Ammon's horn (tissue), 1 donor: Measurements from ENCODE around the gene SYNPO2L.
"Not testable (repeated sequence)": the region's sequence is repeated elsewhere in the genome, so short reads cannot be mapped to it uniquely, and the experiment has no call there.

ENCODE experiments used
- DNase-seq: peaks from one replicate; pipeline ENCODE4 v3.0.0-alpha.2; 2016; ENCODE audit warnings: low spot score

The SYNPO2L gene, protein sequence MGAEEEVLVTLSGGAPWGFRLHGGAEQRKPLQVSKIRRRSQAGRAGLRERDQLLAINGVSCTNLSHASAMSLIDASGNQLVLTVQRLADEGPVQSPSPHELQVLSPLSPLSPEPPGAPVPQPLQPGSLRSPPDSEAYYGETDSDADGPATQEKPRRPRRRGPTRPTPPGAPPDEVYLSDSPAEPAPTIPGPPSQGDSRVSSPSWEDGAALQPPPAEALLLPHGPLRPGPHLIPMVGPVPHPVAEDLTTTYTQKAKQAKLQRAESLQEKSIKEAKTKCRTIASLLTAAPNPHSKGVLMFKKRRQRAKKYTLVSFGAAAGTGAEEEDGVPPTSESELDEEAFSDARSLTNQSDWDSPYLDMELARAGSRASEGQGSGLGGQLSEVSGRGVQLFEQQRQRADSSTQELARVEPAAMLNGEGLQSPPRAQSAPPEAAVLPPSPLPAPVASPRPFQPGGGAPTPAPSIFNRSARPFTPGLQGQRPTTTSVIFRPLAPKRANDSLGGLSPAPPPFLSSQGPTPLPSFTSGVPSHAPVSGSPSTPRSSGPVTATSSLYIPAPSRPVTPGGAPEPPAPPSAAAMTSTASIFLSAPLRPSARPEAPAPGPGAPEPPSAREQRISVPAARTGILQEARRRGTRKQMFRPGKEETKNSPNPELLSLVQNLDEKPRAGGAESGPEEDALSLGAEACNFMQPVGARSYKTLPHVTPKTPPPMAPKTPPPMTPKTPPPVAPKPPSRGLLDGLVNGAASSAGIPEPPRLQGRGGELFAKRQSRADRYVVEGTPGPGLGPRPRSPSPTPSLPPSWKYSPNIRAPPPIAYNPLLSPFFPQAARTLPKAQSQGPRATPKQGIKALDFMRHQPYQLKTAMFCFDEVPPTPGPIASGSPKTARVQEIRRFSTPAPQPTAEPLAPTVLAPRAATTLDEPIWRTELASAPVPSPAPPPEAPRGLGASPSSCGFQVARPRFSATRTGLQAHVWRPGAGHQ

DNA sequence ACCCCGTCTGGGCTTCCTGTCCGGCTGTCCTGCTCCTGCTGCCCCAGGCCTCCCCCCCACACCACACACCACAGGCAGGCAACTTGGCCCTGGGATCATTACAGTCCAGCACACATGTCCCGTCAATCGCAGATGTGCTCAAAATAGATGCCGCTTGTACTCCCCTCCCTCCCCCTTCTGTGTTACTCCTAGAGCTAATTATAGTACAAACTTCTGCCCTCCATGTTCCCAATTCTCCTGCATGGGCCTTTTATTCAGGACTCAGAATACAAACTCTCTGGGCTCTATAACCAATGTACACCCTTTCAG, at the start of gene SYNPO2L:
TSS of gene SYNPO2L (minus strand) at position 40 of the 309 bp plus-strand sequence. CDS start 107 bp downstream, outside the sequence.
- DNase-seq = no peak

DNA sequence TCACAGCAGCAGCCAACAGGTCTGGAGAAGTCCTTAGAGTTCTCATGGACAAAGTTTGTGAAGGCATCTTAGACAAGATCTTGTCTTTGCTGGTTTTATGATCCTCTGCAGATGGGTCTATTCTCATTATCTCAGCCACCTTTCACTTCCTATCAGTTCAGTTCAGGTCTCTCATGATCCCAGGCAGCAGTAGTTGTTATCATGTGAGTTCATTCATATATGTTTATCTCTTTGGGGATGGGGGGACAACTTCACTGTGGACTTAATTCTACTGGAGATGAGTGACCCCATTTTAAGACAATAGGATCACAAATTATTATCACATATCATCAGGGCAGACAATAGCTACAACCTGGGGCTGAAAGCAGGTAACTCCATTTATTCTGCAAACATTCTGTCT, 48.1 kb upstream of the SYNPO2L start:
- DNase-seq = not testable (repeated sequence)

DNA sequence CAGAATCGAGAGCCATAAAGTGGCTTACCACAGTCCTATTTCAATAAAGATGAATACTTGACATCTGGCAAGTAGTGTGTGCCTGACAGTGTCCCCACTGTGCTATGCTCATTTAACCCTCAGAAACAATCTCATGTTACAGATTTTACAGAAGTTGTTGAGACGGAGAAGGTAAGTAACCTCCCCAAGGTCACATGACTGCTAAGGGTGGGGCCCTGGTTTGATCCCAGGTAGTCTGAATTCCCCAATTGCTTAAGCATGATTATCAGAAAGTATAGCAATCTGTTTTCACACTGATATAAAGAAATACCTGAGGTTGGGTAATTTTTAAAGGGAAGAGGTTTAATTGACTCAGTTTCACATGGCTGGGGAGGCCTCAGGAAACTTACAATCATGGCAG, 43.0 kb upstream of the SYNPO2L start:
- DNase-seq = not testable (repeated sequence)

DNA sequence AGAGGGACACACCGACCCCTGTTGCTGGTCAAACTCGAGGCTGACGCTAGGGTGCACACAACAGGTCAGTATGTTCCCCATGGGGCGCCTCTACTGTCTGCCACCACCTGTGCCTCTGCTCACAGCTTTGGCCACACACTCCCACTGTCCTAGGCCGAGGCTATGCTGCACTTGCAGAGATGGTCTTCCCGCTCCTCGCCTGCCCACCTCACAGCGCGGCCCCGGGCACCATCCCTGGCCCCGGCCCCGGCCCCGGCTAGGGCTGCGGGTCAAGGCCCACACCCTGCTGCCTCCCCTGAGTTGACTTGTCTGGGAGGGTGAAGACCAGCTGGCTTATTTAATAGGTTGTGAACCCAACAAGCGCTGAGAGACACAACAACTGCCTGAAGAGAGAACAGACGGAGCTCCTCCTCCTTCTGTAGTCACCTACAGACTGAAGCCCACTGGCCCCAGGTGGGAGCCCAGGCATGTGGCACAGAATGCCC, 41.9 kb upstream of the SYNPO2L start, which contains the start of gene AGAP5:
TSS of gene AGAP5 (minus strand) at position 435 of the 485 bp plus-strand sequence. CDS start at position 81, 354 bp downstream.
- DNase-seq = not testable (repeated sequence)

DNA sequence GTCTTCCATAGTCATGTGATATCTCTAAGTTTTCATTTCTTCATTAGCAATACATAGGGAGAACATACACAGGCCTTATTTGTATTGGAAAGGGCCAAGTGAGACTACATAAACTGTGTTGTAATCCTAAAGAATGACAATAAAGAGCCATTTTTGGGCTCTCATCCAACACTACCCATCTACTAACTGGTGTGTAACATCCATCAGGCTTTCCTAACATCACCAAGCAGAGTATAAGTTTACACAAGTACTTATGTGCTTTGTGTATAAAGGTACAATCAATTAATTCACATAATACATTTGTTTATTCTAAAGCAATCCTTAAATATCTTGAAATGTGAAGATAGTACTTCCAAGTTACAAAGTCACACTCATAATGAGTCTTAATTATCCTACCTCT, 39.5 kb upstream of the SYNPO2L start:
- not testable (repeated sequence) for DNase-seq

DNA sequence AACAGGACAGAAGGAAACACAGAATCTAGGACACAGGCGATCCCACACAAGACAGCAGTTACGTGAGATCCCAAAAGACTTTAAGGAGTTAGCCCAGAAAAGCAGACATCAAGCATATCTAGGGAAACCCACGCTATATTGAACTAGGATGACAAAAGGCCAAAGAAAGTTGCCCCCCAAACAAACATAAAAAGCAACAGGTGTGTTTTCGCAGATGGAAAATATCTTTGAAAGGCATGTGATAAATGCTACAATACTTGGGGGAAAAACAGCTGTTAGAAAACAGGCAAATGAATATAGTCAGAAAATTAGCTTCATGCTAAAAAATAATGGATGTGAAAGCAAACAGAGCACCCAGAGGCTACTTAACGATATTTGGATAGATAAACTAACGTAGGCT, 34.9 kb upstream of the SYNPO2L start:
- DNase-seq = not testable (repeated sequence)

DNA sequence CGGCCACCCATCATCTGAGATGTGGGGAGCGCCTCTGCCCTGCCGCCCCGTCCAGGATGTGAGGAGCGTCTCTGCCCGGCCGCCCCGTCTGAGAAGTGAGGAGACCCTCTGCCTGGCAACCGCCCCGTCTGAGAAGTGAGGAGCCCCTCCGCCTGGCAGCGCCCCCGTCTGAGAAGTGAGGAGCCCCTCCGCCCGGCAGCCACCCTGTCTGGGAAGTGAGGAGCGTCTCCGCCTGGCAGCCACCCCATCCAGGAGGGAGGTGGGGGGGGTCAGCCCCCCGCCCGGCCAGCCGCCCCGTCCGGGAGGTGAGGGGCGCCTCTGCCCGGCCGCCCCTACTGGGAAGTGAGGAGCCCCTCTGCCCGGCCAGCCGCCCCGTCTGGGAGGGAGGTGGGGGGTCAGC, 33.8 kb upstream of the SYNPO2L start:
- DNase-seq = not testable (repeated sequence)

DNA sequence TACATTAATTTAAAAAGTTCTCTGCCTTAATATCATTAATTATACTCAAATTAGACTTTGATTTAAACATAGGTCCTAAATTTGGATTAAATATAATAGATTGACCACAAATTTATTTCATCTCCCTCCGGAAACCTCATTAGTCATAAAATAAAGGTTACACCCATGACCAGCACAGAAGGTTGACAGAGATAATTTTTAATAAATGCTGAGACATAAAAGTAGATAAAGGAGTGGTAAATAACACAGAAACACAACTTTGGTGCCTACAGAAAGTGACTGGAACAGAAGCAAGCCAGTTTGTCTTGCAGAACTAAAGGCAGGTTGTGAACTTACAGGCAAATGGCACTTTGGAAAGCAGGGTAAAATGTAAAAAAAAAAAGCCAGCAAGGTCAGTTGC, 31.8 kb upstream of the SYNPO2L start:
- not testable (repeated sequence) for DNase-seq

DNA sequence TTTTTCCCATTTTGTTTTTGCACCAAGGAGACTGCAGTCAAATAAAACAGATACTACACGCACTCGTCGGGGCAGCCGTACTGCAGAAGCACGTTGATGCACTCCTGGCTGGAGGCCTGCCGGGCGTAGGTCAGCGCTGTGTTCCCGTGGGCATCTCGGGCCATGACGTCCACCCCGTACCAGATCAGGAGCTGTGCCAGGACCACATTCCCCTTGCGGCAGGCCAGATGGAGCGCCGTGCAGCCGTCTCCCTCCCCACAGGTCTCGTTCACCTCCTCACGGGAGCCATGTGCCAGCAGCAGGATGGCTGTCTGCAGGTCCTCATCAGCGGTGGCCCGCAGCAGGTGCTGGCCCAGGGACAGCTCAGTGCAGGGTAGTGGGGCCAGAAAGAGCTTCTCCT, 18.7 kb upstream of the SYNPO2L start:
- DNase-seq = not testable (repeated sequence)

DNA sequence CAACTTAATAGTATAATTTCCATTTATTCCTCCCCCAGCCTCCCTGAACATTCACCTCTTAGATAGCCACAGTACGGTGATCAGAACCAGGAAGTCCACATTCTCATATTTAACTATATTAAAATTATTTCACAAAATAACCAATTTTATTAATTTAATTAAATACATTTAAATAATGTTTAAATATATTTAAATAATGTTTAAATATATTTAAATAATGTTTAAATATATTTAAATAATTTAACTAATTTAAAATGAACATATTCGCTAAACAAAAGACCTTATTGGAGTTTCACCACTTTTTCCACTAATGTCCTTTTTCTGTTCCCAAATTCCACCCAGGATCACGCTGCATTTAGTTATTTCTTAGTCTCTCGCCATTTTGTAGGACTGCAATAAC, 12.5 kb upstream of the SYNPO2L start:
- not testable (repeated sequence) for DNase-seq

DNA sequence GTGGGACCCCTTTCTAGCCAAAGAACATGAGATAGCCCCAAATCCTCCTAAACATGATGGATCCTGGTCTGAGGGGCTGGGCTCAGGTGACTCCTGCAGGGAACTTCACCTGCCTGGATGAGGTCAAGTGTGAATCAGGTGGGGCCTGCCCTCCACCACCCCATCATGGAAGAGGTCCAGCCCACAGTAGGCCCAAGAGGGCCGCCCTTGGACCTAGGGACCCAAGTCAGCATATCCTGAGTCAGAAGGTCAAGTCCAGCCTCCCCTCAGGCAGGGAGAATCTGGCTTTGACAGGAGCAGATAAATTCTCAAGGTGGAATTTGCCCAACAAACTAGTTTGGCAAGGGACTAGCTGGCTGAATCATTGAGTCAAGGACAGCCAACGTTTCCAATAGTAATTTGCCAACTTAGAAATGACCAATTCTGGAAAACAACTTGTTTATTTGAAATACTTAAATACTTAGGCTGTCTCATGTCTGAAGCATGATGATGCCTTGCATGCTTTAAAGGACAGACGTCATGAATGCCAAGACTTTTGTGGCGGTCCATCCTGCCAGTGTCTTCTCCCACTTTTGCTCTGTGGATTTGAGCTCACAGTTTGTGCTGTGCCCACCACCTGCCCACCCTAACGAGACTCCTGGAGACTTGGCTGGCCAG, 10.5 kb upstream of the SYNPO2L start:
- DNase-seq = not testable (repeated sequence)

DNA sequence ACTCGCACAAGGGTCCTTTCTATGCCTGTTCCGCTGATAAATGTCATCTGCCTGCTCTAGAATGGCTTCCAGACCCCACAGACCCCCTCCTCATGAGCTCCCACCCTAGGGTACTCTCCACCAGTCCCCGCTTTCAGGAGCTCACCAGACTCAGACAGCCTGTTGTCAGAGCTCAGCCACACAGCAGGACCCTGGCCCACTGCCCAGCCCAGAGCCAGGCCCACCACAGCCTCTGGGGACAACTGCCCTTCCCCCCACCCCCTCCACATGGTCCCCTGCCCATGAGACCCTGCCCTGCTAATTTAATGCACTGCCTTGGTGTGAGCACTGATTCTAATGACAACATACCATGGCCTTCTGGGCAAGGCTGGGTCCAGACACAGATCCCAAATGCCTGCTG, 9.8 kb upstream of the SYNPO2L start:
- DNase-seq = not testable (repeated sequence)

DNA sequence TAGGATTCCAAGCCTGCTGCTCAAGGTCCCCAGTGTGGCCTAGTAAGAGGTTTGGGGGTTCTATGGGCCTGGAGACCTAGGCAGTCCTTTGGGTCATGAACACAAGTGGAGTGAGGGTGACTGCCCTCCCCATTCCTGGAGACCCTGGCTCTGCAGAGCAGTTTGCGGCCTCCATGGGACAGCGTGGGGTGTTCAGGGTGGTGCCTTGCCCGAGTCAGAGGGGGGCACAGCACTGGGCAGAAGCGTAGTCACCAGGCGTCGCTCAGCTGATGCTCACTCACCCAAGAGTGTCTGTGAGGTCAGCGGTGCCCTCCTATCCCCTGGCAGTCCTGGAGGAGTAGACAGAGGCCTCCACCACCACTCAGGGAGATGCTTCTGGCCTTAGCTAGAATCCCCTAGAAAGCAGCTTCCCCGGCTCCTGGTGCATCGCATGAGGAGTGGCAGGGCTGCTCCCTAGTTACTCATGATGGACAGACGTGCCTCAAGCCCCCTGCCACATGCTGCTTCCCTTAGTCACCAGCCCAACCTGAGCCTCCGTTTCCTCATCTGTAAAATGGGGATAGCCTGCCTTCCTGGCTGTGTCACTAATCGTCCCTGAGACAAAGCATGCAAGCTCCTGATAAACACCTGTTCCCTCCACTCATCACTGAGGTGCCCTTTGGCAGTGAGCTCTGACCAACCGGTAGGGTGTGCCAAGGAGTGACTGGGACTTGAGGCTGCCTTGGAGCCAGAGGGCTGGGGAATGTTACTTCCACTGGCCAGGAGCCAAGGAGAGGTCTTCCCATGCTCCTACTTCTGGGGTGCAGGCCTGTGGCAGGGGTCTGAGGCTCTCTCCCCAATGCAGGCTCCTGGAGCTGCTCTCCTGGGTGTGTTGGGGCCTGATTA, 8.6 kb upstream of the SYNPO2L start:
- DNase-seq = not testable (repeated sequence)

DNA sequence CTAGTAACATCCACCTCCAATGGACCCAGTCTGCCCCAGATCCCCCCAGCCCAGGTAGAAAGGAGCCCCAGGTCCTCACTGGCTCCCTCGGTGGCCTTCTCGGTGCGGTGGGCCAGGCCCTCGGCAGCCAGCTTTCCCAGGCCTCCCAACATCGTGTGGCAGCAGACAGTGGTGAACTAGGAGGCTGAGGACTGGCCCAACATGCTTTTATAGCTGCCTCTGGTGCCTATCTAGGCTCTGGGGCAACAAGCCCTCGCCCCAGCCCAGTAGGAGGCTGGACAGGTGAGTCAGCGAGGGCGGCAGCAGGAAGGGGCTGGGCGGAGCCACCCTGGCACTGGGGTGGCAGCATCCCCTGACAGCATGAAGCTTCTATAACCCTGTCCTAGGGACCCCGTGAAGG, 7.8 kb upstream of the SYNPO2L start:
- not testable (repeated sequence) for DNase-seq

DNA sequence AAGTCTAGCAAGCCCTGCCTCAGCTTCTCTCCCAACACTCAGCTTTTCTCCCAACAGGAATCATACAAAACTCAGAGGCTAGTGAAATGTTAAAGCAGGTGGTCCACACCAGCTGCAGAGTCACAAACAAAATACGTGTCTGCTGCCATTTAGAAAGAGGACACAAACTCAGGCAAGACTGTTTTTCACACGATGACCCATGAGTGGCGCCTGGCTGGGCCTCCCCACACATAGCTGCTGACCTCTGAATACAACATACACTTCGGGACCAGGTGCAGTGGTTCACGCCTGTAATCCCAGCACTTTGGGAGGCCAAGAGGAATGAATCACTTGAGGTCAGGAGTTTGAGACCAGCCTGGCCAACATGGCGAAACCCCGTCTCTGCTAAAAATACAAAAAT, 6.9 kb upstream of the SYNPO2L start:
- not testable (repeated sequence) for DNase-seq

DNA sequence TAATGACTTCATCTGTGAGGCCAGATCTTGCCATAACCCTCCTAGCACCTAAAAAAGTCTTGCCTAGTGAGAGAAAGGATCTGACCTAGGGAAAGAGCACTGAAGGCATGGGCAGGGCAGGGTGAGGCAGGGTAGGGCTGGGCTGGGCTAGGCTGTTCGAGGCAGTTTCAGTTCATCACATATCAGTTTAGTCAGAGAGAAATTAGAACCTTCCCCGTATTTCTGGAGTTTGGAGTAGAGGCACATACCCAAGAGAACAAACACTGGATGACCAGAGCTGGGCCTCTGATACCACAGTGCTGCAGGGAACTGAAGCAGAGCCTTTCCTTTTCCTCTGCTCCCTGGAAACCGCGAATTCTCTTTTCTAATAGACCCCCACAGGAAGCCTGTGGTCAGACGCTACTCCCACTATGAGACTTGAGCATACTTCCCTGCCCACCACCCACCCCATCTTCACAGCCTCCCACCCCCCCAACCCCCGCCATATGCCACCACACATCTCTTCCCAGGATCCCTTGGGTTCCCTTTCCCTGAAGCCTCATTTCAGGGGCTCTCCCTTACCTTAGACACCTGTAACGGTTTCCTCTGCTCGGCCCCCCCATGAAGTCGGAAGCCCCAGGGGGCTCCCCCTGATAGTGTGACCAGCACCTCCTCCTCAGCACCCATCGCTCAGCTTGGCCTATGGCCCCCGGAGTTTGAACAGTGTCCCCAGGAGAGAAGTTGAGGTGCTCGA, 406 bp downstream of the SYNPO2L start:
- no peak for DNase-seq

DNA sequence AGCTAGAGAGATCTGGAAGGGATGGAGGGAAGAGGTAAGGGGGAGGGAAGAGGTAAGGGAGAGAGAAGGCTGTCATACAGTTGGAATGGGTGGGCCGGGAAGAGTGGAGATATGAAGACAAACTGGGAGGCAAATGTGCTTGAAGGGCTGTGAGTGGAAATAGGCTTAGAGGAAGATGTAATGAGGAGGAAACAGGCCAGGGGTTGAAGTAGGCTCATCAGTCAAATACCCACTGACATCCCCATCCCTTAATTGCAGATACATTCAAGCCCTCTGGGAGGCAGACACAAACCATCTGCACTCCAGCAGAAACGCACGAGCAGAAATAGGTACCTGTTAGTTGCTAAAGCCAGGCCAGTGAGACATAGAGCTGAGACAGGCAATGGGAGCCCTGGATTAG, 2.1 kb downstream of the SYNPO2L start:
- peak; percentile 40 for DNase-seq

DNA sequence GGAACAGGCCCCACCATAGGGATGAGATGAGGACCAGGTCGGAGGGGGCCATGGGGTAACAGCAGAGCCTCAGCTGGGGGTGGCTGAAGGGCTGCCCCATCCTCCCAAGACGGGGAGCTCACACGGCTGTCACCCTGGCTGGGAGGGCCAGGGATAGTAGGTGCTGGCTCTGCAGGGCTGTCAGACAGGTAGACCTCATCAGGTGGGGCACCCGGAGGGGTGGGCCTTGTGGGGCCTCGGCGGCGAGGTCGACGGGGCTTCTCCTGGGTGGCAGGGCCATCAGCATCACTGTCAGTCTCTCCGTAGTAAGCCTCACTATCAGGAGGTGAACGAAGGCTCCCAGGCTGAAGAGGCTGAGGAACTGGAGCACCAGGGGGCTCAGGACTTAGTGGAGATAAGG, 2.6 kb downstream of the SYNPO2L start:
- DNase-seq = no peak

DNA sequence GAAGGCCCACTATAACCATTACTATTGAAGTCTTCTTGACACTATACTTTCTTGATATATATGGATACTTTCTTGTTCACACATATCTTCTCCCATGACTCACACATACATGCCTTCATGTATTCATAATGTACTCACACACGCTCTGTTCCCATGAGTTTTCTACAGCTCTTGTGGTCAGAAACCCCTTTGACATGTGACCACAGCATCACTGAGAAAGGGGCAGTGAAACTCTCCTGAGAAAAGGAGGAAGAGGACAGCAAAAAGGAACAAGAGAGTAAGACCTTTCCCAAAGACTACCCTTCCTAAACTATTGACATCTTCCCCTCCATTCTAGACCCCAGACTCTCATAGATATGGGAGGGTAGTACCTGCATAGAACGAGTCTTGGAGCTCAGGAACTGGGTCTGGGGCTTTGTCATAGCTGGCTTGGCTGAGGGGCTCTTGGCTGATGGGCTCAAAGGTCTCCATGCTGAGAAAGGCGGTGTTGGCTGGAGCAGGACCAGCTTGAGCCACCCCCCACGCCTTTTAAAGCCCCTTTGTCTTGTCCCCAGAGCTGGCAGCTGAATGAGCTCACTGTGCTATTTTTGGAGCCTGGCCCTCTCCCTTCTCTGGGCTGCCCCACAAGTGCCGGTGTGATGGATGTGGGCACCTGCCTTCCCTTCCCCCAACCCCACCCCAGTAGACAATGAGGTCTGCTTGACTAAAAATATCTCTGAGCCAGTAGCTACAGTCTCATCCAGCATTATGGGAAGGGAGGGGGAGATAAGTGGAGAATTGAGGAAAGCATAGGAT, 5.1 kb downstream of the SYNPO2L start:
- DNase-seq = peak; percentile 57
